Mesenchymal stem cell (in vitro differentiated cells and primary cell): ENCODE results near the gene GFOD2.

Experiments
- DNase-seq: peaks from one replicate; pipeline ENCODE4 v3.0.0-alpha.2; 2013
- H2AFZ ChIP-seq: one replicate; pipeline ENCODE4 v1.6.1; 2013; ENCODE audit warnings: low read depth, mild to moderate bottlenecking, control low read depth, inconsistent platforms, low read length, moderate library complexity
- H2AK5ac ChIP-seq: 2 replicates; pipeline ENCODE4 v1.6.1; 2013; ENCODE audit warnings: low read length, moderate library complexity, mild to moderate bottlenecking, inconsistent platforms; ENCODE audit not compliant: severe bottlenecking
- H2BK120ac ChIP-seq: one replicate; pipeline ENCODE4 v1.6.1; 2013; ENCODE audit warnings: low read depth, mild to moderate bottlenecking, inconsistent platforms, low read length, moderate library complexity
- H2BK12ac ChIP-seq, 2 experiments: one replicate each; pipeline ENCODE4 v1.6.1; 2013; ENCODE audit warnings: inconsistent platforms in 2 of 2, low read length in 2 of 2, mild to moderate bottlenecking in 2 of 2, moderate library complexity in 2 of 2, control low read depth in 1 of 2
- H2BK15ac ChIP-seq: one replicate; pipeline ENCODE4 v1.6.1; 2013; ENCODE audit warnings: mild to moderate bottlenecking, low read depth, inconsistent platforms; ENCODE audit not compliant: poor library complexity, severe bottlenecking
- H2BK5ac ChIP-seq: 2 replicates; pipeline ENCODE4 v1.6.1; 2013; ENCODE audit warnings: low read depth, mild to moderate bottlenecking, low read length, control low read depth, inconsistent platforms; ENCODE audit not compliant: poor library complexity, severe bottlenecking
- H3K14ac ChIP-seq, 2 experiments: one replicate each; pipeline ENCODE4 v1.6.1; 2013; ENCODE audit warnings: inconsistent platforms in 2 of 2, low read length in 2 of 2, control low read depth in 1 of 2, mild to moderate bottlenecking in 1 of 2, moderate library complexity in 1 of 2
- H3K18ac ChIP-seq, 2 experiments: one replicate each; pipeline ENCODE4 v1.6.1; 2013; ENCODE audit warnings: inconsistent platforms in 2 of 2, low read length in 2 of 2, control low read depth in 1 of 2, low read depth in 1 of 2, mild to moderate bottlenecking in 1 of 2
- H3K23ac ChIP-seq, 2 experiments: one replicate each; pipeline ENCODE4 v1.6.1; 2013; ENCODE audit warnings: inconsistent platforms in 2 of 2, low read length in 2 of 2, mild to moderate bottlenecking in 2 of 2, moderate library complexity in 2 of 2, control low read depth in 1 of 2
- H3K27ac ChIP-seq: 2 replicates; pipeline ENCODE4 v1.5.1; 2013; ENCODE audit warnings: mild to moderate bottlenecking, moderate library complexity, low read length, control low read depth, inconsistent platforms; ENCODE audit not compliant: poor library complexity, severe bottlenecking
- H3K27me3 ChIP-seq, 2 experiments: 2 replicates each; pipeline versions ENCODE4 v1.6.1 to v1.7.0; 2013; ENCODE audit warnings: low read length in 2 of 2, mild to moderate bottlenecking in 2 of 2, moderate library complexity in 2 of 2, control low read depth in 1 of 2, inconsistent platforms in 1 of 2; ENCODE audit not compliant: control insufficient read depth in 1 of 2, insufficient read depth in 1 of 2
- H3K36me3 ChIP-seq, 2 experiments: 2 replicates each; pipeline versions ENCODE4 v1.6.1 to v1.7.0; 2013; ENCODE audit warnings: low read length in 2 of 2, control low read depth in 1 of 2, inconsistent platforms in 1 of 2, low read depth in 1 of 2, mild to moderate bottlenecking in 1 of 2; ENCODE audit not compliant: insufficient read depth in 2 of 2, control insufficient read depth in 1 of 2
- H3K4ac ChIP-seq, 2 experiments: one replicate each; pipeline ENCODE4 v1.6.1; 2013; ENCODE audit warnings: inconsistent platforms in 2 of 2, low read length in 2 of 2, mild to moderate bottlenecking in 2 of 2, moderate library complexity in 2 of 2, control low read depth in 1 of 2, low read depth in 1 of 2
- H3K4me1 ChIP-seq: 2 replicates; pipeline ENCODE4 v1.6.1; 2013; ENCODE audit warnings: low read depth, low read length, control low read depth; ENCODE audit not compliant: control insufficient read depth, insufficient read depth
- H3K4me2 ChIP-seq: 2 replicates; pipeline ENCODE4 v1.6.1; 2013; ENCODE audit warnings: low read length, mild to moderate bottlenecking, inconsistent platforms; ENCODE audit not compliant: poor library complexity, severe bottlenecking
- H3K4me3 ChIP-seq, 2 experiments: 2 replicates each; pipeline versions ENCODE4 v1.5.1 to v1.7.0; 2013; ENCODE audit warnings: low read length in 2 of 2, mild to moderate bottlenecking in 2 of 2, control low read depth in 1 of 2, low read depth in 1 of 2; ENCODE audit not compliant: insufficient read depth in 1 of 2
- H3K79me1 ChIP-seq: replicated peaks from 2 replicates; pipeline ENCODE4 v1.6.1; 2013; ENCODE audit warnings: mild to moderate bottlenecking, control low read depth, low read length, inconsistent platforms; ENCODE audit not compliant: poor library complexity, severe bottlenecking
- H3K9ac ChIP-seq: 2 replicates; pipeline ENCODE4 v1.7.0; 2013; ENCODE audit warnings: mild to moderate bottlenecking, low read length, moderate library complexity
- H3K9me3 ChIP-seq: 2 replicates; pipeline ENCODE4 v1.7.0; 2013; ENCODE audit warnings: mild to moderate bottlenecking, low read length; ENCODE audit not compliant: control insufficient read depth
- H4K8ac ChIP-seq: one replicate; pipeline ENCODE4 v1.6.1; 2013; ENCODE audit warnings: inconsistent platforms, mild to moderate bottlenecking, low read length, moderate library complexity
- H4K91ac ChIP-seq: one replicate; pipeline ENCODE4 v1.6.1; 2013; ENCODE audit warnings: mild to moderate bottlenecking, low read length, inconsistent platforms
- WGBS: methylation state at CpG from one replicate; pipeline ENCODE4 v1.1.7; 2013; ENCODE audit warnings: mixed read lengths; 5-methylcytosine and 5-hydroxymethylcytosine counted together

The GFOD2 gene

DNA sequence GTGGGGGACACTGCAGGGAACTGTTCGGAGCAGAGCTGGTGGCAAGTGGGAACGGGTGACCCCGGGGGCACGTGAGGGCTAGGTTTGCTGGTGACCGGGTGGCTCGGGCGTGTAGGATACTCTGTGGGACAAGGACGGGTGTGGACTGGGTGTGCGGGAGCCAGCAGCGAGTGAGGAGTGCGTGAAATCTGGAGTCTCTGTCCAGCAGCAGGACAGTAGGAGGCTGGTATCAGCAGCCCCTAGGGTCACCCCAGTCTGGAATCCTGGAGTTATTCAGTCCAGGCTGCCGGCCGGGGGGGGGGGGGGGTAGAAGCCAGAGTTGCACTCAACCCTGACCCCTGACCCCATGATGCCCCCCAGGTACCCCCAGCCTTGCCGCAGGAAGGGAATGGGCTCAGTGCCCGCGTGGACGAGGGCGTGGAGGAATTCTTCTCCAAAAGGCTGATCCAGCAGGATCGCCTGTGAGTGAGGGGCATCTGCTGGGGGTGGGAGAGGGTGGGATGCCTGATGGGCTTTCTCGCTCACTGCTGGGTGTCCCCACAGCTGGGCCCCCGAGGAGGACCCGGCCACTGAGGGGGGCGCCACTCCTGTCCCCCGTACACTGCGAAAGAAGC, 65.2 kb downstream of the GFOD2 start:
- H3K9me3 ChIP-seq: no peaks in the 10 kb centered on the region
- no peak overlapping the region for H3K23ac ChIP-seq
- H3K36me3 ChIP-seq: peaks cover 0 to 20% of the 10 kb centered on the region in 2 experiments
- H3K18ac ChIP-seq: no peak overlapping the region
- H4K8ac ChIP-seq: no peak overlapping the region
- H2BK5ac ChIP-seq: no peak overlapping the region
- H2BK120ac ChIP-seq: no peak overlapping the region
- no peak overlapping the region for H4K91ac ChIP-seq
- DNase-seq: peak; percentile 22
- H3K4me2 ChIP-seq: peak overlapping the region; percentile 85
- H3K27ac ChIP-seq: no peak overlapping the region
- H3K79me1 ChIP-seq: peaks cover 2% of the 10 kb centered on the region
- peaks cover 43 to 48% of the 10 kb centered on the region in 2 experiments for H3K27me3 ChIP-seq
- no peak overlapping the region for H3K14ac ChIP-seq
- WGBS: 59% methylated on average over 19 of the region's 25 CpGs
- no peak overlapping the region for H2BK15ac ChIP-seq
- H3K4ac ChIP-seq: no peak overlapping the region
- no peak overlapping the region for H2AFZ ChIP-seq
- H2AK5ac ChIP-seq: no peak overlapping the region
- peaks cover 14% of the 10 kb centered on the region for H3K4me1 ChIP-seq
- peak overlapping the region in 1 of 2 experiments; percentile 77 for H3K4me3 ChIP-seq
- no peak overlapping the region for H2BK12ac ChIP-seq
- H3K9ac ChIP-seq: no peak overlapping the region

DNA sequence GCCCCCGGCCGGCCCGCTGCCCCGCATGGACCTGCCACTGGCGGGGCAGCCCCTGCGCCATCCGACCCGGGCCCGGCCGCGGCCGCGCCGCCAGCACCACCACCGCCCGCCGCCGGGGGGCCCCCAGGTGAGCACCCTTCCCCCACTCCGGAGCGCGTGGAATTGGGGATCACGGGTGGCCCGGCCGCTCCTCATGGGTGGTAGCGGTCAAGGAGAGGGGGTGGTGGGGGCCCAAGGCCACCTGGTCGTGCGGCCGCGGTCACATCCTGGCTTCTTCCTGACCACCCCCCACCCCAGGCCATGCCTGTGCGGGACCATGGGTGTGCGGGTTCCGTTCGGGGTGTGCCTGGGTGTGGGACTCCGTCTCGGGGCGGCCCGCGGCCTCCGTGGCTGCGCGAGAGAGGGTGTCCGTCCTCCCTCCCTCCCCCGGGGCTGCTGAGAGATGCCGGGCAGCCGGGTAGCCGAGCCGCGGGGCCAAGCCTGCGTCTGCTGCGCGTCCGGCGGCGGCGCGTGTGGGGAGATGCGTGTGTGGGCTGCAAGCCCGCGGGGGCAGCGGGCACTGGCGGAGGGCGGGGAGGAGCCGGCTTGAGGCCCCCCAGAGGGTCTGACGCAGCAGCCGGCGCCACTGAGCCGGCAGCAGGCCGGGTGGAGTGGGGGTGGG, 65.9 kb downstream of the GFOD2 start:
- H3K14ac ChIP-seq: no peak overlapping the region
- peaks cover 43 to 54% of the 10 kb centered on the region in 2 experiments for H3K27me3 ChIP-seq
- H3K4me1 ChIP-seq: peaks cover 12% of the 10 kb centered on the region
- under 1% methylated on average over 46 of the region's 68 CpGs for WGBS
- H3K79me1 ChIP-seq: no peaks in the 10 kb centered on the region
- peaks cover 0 to 16% of the 10 kb centered on the region in 2 experiments for H3K36me3 ChIP-seq
- no peak overlapping the region for H2AK5ac ChIP-seq
- H3K9ac ChIP-seq: no peak overlapping the region
- H2AFZ ChIP-seq: no peak overlapping the region
- no peak overlapping the region for H2BK12ac ChIP-seq
- no peak overlapping the region for H2BK5ac ChIP-seq
- H2BK120ac ChIP-seq: no peak overlapping the region
- DNase-seq: peak; percentile 45
- peak overlapping the region in 1 of 2 experiments; percentile 28 for H3K18ac ChIP-seq
- peak overlapping the region; percentile 31 to 77 for H3K4me3 ChIP-seq
- H2BK15ac ChIP-seq: no peak overlapping the region
- H3K9me3 ChIP-seq: no peaks in the 10 kb centered on the region
- no peak overlapping the region for H3K27ac ChIP-seq
- peak overlapping the region; percentile 85 for H3K4me2 ChIP-seq
- no peak overlapping the region for H4K8ac ChIP-seq
- H3K23ac ChIP-seq: no peak overlapping the region
- H4K91ac ChIP-seq: no peak overlapping the region
- no peak overlapping the region for H3K4ac ChIP-seq

DNA sequence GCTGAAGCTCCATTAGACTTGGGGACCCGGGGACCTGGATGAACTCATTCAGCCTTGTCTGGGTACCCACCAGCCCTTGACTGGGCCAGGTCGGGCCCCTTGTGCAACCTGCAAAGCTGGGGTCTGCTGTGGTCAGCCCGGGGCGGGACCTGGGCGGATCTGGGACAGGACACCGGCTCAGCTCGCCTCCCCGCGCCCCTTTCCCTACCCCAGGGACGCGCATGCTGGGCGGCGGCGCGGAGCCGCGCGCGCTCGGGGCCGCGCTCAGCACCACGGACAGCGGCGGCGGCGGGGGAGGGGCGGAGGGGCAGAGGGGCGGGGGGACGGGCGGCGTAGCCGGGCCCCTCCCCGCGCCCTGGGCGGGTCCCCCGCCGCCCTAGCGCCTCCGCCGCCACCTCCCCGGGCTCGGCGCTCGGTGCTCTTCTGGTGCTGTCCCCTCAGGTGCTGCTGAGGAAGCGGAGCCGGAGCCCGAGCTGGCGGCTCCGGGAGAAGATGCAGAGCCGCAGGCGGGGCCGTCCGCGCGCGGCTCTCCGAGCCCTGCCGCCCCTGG, 66.5 kb downstream of the GFOD2 start:
- Histone ChIP-seq H4K91ac (no peak overlapping the region), H2BK12ac (no peak overlapping the region), H4K8ac (no peak overlapping the region), H3K18ac (no peak overlapping the region), H3K9ac (no peak overlapping the region), H3K9me3 (no peaks in the 10 kb centered on the region), H2BK5ac (no peak overlapping the region), H3K4ac (no peak overlapping the region), H3K36me3 (peaks cover 0 to 10% of the 10 kb centered on the region in 2 experiments), H3K4me3 (peak overlapping the region; percentile 31 to 77), H3K23ac (no peak overlapping the region), H2AFZ (no peak overlapping the region), H2BK15ac (no peak overlapping the region), H3K27me3 (peaks cover 43 to 60% of the 10 kb centered on the region in 2 experiments), H2BK120ac (no peak overlapping the region), H3K79me1 (no peaks in the 10 kb centered on the region), H3K4me2 (peak overlapping the region; percentile 85), H2AK5ac (no peak overlapping the region), H3K27ac (no peak overlapping the region), H3K4me1 (peaks cover 12% of the 10 kb centered on the region), H3K14ac (no peak overlapping the region)
- WGBS: 14% methylated on average over 7 of the region's 59 CpGs
- DNase-seq: no peak

DNA sequence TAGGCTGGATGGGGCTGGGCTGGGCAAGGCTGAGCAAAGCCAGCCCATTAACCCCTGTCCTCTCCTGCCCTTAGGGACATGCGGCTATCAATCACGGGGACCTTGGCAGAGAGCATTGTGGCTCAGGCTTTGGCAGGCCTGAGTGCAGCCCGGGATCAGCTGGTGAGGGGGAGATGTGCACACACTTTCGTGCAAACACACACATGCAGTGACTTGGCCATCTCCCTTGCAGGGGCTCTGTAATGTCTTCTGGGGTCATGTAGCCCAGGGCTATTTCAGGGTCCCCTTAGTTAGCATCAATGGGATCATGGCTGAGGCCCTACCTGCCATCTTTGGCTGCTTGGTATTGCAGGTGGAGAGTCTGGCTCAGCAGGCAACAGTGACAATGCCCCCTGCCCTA, 67.3 kb downstream of the GFOD2 start:
- H3K18ac ChIP-seq: no peak overlapping the region
- no peak overlapping the region for H4K91ac ChIP-seq
- no peak overlapping the region for H3K4me2 ChIP-seq
- H3K4me3 ChIP-seq: no peak overlapping the region
- no peak overlapping the region for H2BK5ac ChIP-seq
- H2BK120ac ChIP-seq: no peak overlapping the region
- H3K27me3 ChIP-seq: peaks cover 43 to 67% of the 10 kb centered on the region in 2 experiments
- no peak overlapping the region for H3K4ac ChIP-seq
- H3K23ac ChIP-seq: no peak overlapping the region
- no peak for DNase-seq
- no peaks in the 10 kb centered on the region for H3K79me1 ChIP-seq
- H2BK12ac ChIP-seq: no peak overlapping the region
- no peak overlapping the region for H3K14ac ChIP-seq
- H3K9me3 ChIP-seq: no peaks in the 10 kb centered on the region
- WGBS: 94% methylated on average over 4 of the region's 4 CpGs
- H2BK15ac ChIP-seq: no peak overlapping the region
- no peak overlapping the region for H4K8ac ChIP-seq
- H3K27ac ChIP-seq: no peak overlapping the region
- no peak overlapping the region for H2AK5ac ChIP-seq
- no peak overlapping the region for H2AFZ ChIP-seq
- H3K36me3 ChIP-seq: peaks cover 0 to 2% of the 10 kb centered on the region in 2 experiments
- no peak overlapping the region for H3K9ac ChIP-seq
- H3K4me1 ChIP-seq: peaks cover 12% of the 10 kb centered on the region
